GM12891 (cell line): ENCODE measurements around the gene FAM221B.

ENCODE experiments used
- DNase-seq: peaks from one replicate; pipeline ENCODE4 v3.0.0; 2011; ENCODE audit warnings: low spot score; ENCODE audit not compliant: insufficient read length
- FAIRE-seq: peaks from 2 replicates; lab custom pipeline; 2011; peaks lifted over from hg19 to GRCh38; lab: Jason Lieb, UNC
- PAX5 ChIP-seq: IDR thresholded peaks from 2 replicates; pipeline ENCODE4 v1.6.1; 2011; ENCODE audit warnings: low read length, moderate library complexity, mild to moderate bottlenecking; ENCODE audit not compliant: insufficient read depth, severe bottlenecking
- POLR2A ChIP-seq: IDR thresholded peaks from 2 replicates; pipeline ENCODE4 v1.6.1; 2011; ENCODE audit warnings: low read depth, low read length, control low read depth
- POLR2AphosphoS5 ChIP-seq: IDR thresholded peaks from 2 replicates; pipeline ENCODE4 v1.6.1; 2011; ENCODE audit warnings: low read depth, low read length, control low read depth
- POU2F2 ChIP-seq: IDR thresholded peaks from 2 replicates; pipeline ENCODE4 v1.6.1; 2011; ENCODE audit warnings: low read depth, mild to moderate bottlenecking, control low read depth, low read length, moderate library complexity
- SPI1 ChIP-seq: IDR thresholded peaks from 2 replicates; pipeline ENCODE4 v1.6.1; 2011; ENCODE audit warnings: low read depth, low read length, control low read depth
- TAF1 ChIP-seq: IDR thresholded peaks from 2 replicates; pipeline ENCODE4 v1.6.1; 2011; ENCODE audit warnings: low read depth, low read length, control low read depth

The FAM221B gene

DNA sequence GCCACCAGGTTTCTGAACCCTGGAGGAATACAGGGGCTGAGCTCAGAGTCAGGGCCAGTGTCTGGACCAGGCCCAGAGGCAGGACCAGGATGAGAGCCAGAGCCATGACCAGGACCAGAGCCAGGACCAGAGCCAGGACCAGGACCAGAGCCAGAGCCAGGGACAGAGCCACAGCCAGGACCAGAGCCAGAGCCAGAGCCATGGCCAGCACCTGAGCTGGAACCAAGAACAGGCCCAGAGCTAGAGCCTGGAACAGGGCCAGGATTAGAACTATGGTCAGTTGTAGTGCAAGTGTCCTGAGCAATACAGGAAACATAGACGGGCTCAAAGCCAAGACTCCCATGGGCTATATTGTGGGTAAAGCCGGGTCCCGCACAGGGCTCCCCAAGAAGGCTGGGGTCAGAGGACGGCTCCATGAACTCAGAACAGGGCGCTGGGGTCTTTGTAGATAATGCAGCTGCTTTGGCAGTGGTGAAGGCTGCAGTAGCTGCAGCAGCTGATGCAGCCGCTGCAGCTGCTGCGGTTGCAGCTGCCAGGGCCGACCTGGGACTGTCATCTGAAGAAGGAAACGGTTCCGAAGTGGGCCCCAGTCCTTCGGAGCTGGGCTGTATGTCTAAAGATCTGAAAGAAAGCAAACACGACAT is 17.0 kb downstream of the FAM221B start:
- FAIRE-seq (no peak), DNase-seq (no peak)
- TF ChIP-seq TAF1 (no peak), SPI1 (no peak), POU2F2 (no peak), POLR2A (no peak)

DNA sequence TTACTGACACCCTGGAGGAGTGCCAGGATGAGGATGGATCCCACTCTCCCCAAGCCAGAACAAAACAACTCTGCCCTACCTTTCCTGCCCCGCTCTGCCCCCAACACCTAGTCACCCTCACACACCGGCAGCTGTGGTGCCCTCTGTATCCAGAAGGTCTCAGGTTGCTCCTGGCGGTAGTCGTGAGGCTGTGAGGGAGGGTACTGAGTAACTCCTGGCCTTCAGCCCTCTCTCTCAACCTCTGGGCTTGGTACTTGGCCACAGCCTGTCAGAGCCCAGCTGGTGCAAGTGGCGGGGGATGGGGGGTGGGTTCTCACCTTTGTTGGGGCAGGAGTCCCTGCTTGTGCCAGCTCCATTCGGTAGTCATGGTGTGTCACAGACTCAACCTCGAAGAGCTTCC is 18.4 kb downstream of the FAM221B start:
- DNase-seq (no peak), FAIRE-seq (no peak)
- TF ChIP-seq POLR2A (no peak), SPI1 (no peak), POU2F2 (no peak), PAX5 (no peak), TAF1 (no peak), POLR2AphosphoS5 (no peak)

- DNase-seq (no peak), FAIRE-seq (no peak)
- no peak for TF ChIP-seq PAX5
- TF ChIP-seq POLR2AphosphoS5, result no peak
- TF ChIP-seq SPI1, result no peak
- TF ChIP-seq POU2F2, result no peak
- no peak for TF ChIP-seq TAF1
- TF ChIP-seq POLR2A, result no peak
These were observed 20.1 kb downstream of the FAM221B start for GRCh38 chr9:35808433-35808832.

GRCh38 chr9:35806101-35806500 is 22.4 kb downstream of the FAM221B start:
- DNase-seq (no peak), FAIRE-seq (no peak)
- TF ChIP-seq POLR2A (no peak), POLR2AphosphoS5 (no peak), TAF1 (no peak), PAX5 (no peak), SPI1 (no peak), POU2F2 (no peak)

DNA sequence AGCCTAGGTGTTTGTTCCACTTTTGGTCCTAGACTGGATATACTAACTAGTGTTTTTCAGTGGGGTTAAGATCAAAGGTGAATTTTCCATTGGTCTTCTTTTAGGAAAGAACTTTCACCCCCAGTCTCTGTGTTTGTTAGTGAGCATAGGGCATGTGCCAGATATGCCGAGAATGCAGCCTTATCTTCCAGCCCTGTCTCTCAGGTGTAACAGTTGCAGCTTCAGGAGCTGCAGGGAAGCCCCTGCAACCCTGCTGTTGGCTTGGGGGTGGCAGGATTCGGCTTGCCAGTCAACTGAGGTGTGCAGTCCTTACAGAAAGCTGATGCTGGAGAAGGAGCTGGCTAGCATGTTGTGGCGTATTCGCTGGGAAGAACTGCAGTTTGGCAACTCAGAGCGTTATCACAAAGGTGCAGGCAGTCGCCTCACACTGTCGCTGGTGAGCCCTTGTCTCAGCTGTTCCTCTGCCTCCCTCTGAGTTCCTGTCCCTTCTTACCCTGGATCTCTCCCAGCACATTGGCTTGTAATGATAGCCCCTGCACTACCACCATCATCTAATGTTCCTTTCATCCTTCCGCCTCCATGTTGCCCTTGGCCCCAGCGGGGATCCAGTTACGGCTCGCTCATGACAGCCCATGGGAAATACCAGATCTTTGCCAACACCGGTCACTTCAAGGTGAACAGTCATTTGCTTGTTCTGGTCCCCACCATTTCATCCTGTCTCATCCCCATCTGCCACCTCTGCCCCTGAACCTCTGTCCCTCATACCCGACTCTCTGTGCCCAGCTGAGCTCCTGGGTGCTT is 27.0 kb downstream of the FAM221B start:
- no peak for DNase-seq
- FAIRE-seq, result no peak
- TF ChIP-seq POU2F2, result no peak
- no peak for TF ChIP-seq SPI1
- TF ChIP-seq PAX5, result no peak
- no peak for TF ChIP-seq POLR2AphosphoS5
- TF ChIP-seq TAF1, result no peak
- TF ChIP-seq POLR2A, result no peak

DNA sequence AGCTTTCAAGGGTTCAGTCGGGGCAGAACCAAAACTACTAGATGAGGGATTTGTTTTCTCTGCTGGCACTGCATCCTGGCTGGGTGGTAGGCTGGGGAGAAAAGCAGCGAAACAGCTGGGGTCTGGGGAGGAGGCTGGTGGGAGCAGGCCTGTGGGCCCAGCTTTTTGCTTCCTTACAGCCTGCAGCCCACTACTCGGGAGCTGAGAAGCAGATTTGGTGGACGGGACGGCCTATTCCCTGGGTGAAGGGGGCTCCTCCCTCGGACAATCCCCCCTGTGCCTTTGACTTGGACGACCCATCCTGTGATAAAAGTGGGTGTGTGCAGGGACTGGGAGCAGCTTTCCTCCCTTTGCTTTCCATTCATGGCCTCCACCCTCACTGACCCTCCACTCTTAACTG is 28.0 kb downstream of the FAM221B start:
- FAIRE-seq (no peak), DNase-seq (no peak)

GRCh38 chr9:35798658-35799374 is 29.7 kb downstream of the FAM221B start:
- DNase-seq, result no peak
- TF ChIP-seq TAF1 (no peak), POLR2A (no peak), POU2F2 (no peak), SPI1 (no peak), POLR2AphosphoS5 (no peak), PAX5 (no peak)
- FAIRE-seq, result peak; percentile 78

More for the DNA sequence above, 28.0 kb downstream of the FAM221B start:
- TF ChIP-seq POLR2AphosphoS5 (no peak), PAX5 (no peak), SPI1 (no peak), POU2F2 (no peak), POLR2A (no peak), TAF1 (no peak)

- TF ChIP-seq POLR2A (no peak), POU2F2 (no peak), PAX5 (no peak), TAF1 (no peak), SPI1 (no peak), POLR2AphosphoS5 (no peak)
- DNase-seq, result no peak
- no peak for FAIRE-seq
These were observed 31.0 kb downstream of the FAM221B start for GRCh38 chr9:35797311-35798109.

DNA sequence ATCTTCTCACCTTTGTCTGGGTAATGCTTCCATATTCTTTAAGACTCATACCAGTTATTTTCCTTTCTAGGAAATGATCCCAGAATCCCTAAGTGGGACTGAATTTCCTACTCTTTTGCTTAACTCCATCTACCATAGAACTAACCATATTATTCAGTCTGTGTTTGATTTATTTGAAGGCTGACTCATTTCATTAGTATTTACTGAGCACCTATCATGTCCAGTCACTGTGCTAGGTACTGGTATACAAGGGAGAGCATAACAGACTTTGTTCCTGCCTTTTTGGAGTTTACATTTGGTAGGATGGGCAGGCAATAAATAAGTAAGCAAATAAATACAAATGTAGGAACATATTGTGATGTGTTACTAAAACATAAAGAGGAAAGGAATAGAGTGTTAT is 32.8 kb downstream of the FAM221B start:
- no peak for DNase-seq
- TF ChIP-seq TAF1 (no peak), SPI1 (no peak), PAX5 (no peak), POLR2AphosphoS5 (no peak), POLR2A (no peak), POU2F2 (no peak)
- no peak for FAIRE-seq
